Smooth muscle cell (in vitro differentiated cells): ENCODE results near the gene FGGY. TPM values are rescaled to one million over a fixed set of nuclear protein-coding genes. Genes with fewer than 3 reads are reported as not detected.
A peak's percentile ranks its signal among the peaks of the same experiment; 100 is the strongest.

Experiments used
- DNase-seq: peaks from one replicate; lab custom pipeline; 2025; ENCODE audit not compliant: unreplicated experiment; lab: John Stamatoyannopoulos, UW
- H2AFZ ChIP-seq: fragments of 200-600 bp; sonication (generic); 2 replicates; pipeline ENCODE4 v1.6.0; 2016; ENCODE audit warnings: antibody characterized with exemption, low read depth, mild to moderate bottlenecking
- H3F3A ChIP-seq: fragments of 200-600 bp; sonication (generic); 2 replicates; pipeline ENCODE4 v1.6.0; 2017; ENCODE audit warnings: antibody characterized with exemption, low read depth
- H3K27ac ChIP-seq: fragments of 200-600 bp; sonication (generic); 2 replicates; pipeline ENCODE4 v1.5.1; 2016; ENCODE audit warnings: low read depth, mild to moderate bottlenecking
- H3K27me3 ChIP-seq: fragments of 200-600 bp; sonication (generic); 2 replicates; pipeline ENCODE4 v1.6.1; 2016; ENCODE audit warnings: low read depth, mild to moderate bottlenecking
- H3K36me3 ChIP-seq: fragments of 200-600 bp; sonication (generic); 2 replicates; pipeline ENCODE4 v1.5.1; 2016; ENCODE audit warnings: low read depth
- H3K4me1 ChIP-seq: fragments of 200-600 bp; sonication (generic); 2 replicates; pipeline ENCODE4 v1.5.1; 2016; ENCODE audit warnings: low read depth
- H3K4me2 ChIP-seq: fragments of 200-600 bp; sonication (generic); 2 replicates; pipeline ENCODE4 v1.6.0; 2016; ENCODE audit warnings: mild to moderate bottlenecking
- H3K4me3 ChIP-seq: fragments of 200-600 bp; sonication (generic); 2 replicates; pipeline ENCODE4 v1.5.1; 2016; ENCODE audit warnings: mild to moderate bottlenecking
- H3K79me2 ChIP-seq: fragments of 200-600 bp; sonication (generic); 2 replicates; pipeline ENCODE4 v1.6.0; 2016; ENCODE audit warnings: low read depth, mild to moderate bottlenecking
- H3K9ac ChIP-seq: fragments of 200-600 bp; sonication (generic); 2 replicates; pipeline ENCODE4 v1.6.0; 2016; ENCODE audit warnings: low read depth
- H3K9me3 ChIP-seq: fragments of 200-600 bp; sonication (generic); replicated peaks from 2 replicates; pipeline ENCODE4 v1.5.1; 2016; ENCODE audit warnings: low read depth
- H4K20me1 ChIP-seq: fragments of 200-600 bp; sonication (generic); 2 replicates; pipeline ENCODE4 v1.6.0; 2016; ENCODE audit warnings: low read depth
- WGBS: methylation state at CpG from one replicate; pipeline ENCODE4 v1.1.7; 2016; ENCODE audit warnings: low lambda C conversion rate; 5-methylcytosine and 5-hydroxymethylcytosine counted together
- polyA plus RNA-seq: library from polyadenylated mRNA; unstranded; fragments of >200 nt; fragmentation: Nextera tagmentation; extraction: Ambion mirVana; gene quantifications from 2 replicates; pipeline ENCODE4 v1.2.1, GENCODE V29; 2016
- total RNA-seq: library from RNA; depleted of rRNA; stranded (reverse); fragments of >200 nt; gene quantifications from 2 replicates; pipeline ENCODE4 v1.2.3, GENCODE V29; 2014
- TF ChIP-seq, protein P1 (sequence below): fragments of 200-600 bp; sonication (generic); IDR thresholded peaks from 2 replicates; pipeline ENCODE4 v1.5.1; 2017; ENCODE audit warnings: borderline replicate concordance, mild to moderate bottlenecking, antibody characterized with exemption; ENCODE audit not compliant: insufficient read depth, poor library complexity, severe bottlenecking

The FGGY gene
- total and polyA plus RNA-seq, 2 experiments from 2014 or later, result 5.1 to 9.2 TPM

DNA sequence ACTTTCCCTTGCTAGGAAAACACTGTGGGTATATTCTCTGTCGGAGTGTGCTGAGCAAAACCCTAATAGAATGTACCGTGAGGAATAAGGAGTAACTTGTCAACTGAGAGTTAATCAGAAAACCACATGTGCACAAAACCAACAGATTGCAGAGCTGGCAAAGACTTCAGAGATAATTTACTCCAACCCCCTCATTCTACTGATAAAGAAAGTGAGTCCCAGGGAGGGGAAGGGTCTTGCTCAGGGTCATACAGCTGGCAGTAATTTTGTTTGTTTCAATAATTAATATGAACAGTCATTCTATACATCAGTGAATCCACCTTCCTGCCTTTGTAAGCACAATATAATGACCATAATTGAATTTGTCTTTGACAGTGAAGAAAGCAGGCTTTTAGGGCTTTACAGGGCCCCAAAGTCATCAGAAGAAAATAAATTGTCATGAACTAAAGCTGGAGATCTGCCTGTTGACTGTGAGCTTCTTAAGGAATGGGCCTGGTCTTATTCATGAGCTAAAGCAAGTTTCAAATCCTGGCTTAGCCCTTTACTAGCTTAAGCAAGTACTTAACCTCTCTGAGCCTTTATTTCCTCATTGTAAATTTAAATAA lies 450.6 kb downstream of the FGGY start:
- DNase-seq, result no peak
- H3F3A ChIP-seq, result no peaks in the 10 kb centered on the region
- no peaks in the 10 kb centered on the region for H3K36me3 ChIP-seq
- H3K9ac ChIP-seq, result no peak overlapping the region
- H3K27me3 ChIP-seq, result no peaks in the 10 kb centered on the region
- H3K4me3 ChIP-seq, result no peak overlapping the region
- no peaks in the 10 kb centered on the region for H3K9me3 ChIP-seq
- 19% methylated on average over 2 of the region's 2 CpGs for whole genome bisulfite sequencing
- no peak overlapping the region for H2AFZ ChIP-seq
- H3K27ac ChIP-seq, result peak overlapping the region; percentile 33
- peaks cover 8% of the 10 kb centered on the region for H3K4me1 ChIP-seq
- no peak overlapping the region for H3K4me2 ChIP-seq
- H3K79me2 ChIP-seq, result no peaks in the 10 kb centered on the region
- TF ChIP-seq, protein P1, sequence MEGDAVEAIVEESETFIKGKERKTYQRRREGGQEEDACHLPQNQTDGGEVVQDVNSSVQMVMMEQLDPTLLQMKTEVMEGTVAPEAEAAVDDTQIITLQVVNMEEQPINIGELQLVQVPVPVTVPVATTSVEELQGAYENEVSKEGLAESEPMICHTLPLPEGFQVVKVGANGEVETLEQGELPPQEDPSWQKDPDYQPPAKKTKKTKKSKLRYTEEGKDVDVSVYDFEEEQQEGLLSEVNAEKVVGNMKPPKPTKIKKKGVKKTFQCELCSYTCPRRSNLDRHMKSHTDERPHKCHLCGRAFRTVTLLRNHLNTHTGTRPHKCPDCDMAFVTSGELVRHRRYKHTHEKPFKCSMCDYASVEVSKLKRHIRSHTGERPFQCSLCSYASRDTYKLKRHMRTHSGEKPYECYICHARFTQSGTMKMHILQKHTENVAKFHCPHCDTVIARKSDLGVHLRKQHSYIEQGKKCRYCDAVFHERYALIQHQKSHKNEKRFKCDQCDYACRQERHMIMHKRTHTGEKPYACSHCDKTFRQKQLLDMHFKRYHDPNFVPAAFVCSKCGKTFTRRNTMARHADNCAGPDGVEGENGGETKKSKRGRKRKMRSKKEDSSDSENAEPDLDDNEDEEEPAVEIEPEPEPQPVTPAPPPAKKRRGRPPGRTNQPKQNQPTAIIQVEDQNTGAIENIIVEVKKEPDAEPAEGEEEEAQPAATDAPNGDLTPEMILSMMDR, result no peak
- H4K20me1 ChIP-seq, result no peaks in the 10 kb centered on the region

DNA sequence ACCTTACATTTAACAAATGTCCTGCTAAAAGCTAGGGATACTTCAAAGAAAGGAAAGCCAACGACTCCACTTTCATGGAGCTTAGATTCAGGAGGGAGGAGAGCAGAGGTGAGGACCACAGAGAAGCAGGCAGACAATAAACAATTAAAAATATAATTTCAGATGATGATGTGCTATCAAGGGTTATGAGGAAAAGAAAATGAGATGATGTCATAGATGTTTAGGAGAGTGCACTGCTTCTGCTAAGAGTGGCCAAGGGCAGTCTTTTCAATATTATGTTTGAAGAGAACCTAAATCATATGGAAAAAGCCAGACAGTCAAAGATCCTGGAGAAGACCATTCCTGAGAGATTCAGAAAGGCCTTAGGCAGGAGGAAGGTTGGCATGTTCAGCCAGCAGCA lies 451.2 kb downstream of the FGGY start:
- Histone ChIP-seq H3K27me3 (no peaks in the 10 kb centered on the region), H2AFZ (no peak overlapping the region), H3K9ac (no peak overlapping the region), H4K20me1 (no peaks in the 10 kb centered on the region), H3K79me2 (no peaks in the 10 kb centered on the region), H3K27ac (peak overlapping the region; percentile 33), H3K4me3 (no peak overlapping the region), H3K4me2 (no peak overlapping the region), H3K36me3 (no peaks in the 10 kb centered on the region), H3F3A (no peaks in the 10 kb centered on the region), H3K9me3 (no peaks in the 10 kb centered on the region), H3K4me1 (peaks cover 8% of the 10 kb centered on the region)
- 81% methylated on average over 1 of the region's 1 CpG for WGBS
- DNase-seq, result no peak
- TF ChIP-seq, protein P1, result no peak

DNA sequence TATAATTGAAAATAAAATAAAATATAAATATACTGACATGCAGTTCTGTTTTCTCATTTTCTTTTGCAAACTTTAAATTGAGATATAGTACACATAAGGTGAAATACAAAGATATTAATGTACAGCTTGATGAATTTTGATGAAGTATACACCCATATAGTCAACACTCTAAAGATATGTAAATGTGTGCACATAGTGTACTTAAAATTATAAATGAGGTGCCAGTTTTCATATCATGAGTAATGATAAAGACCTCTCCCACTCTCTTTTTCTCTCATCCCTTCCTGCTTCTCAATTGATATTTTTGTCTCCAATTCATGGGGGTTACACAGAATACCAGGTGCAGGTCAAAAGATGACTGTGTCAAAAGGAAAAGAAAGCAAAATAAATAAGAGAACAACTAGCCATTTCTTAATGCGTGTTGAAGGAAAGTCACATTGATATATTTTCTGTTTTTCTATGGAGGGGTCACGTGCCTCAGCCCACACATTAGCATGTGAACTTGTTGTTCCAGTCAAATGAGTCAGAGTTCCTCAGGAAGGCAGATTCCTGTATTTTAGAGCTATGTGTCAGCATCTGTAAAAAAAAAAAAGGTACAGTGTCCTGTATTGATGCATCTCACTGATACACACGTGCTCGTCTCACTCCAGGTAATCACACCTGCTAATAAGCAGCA lies 453.6 kb downstream of the FGGY start:
- 22% methylated on average over 4 of the region's 4 CpGs for WGBS
- Histone ChIP-seq H2AFZ (no peak overlapping the region), H3K9me3 (no peaks in the 10 kb centered on the region), H3K4me3 (no peak overlapping the region), H3K4me2 (peak overlapping the region; percentile 50), H3K9ac (peak overlapping the region; percentile 7), H3K79me2 (no peaks in the 10 kb centered on the region), H3K27me3 (no peaks in the 10 kb centered on the region), H3F3A (no peaks in the 10 kb centered on the region), H3K4me1 (no peaks in the 10 kb centered on the region), H4K20me1 (no peaks in the 10 kb centered on the region), H3K36me3 (no peaks in the 10 kb centered on the region), H3K27ac (peak overlapping the region; percentile 53)
- DNase-seq, result no peak
- TF ChIP-seq, protein P1, result no peak

DNA sequence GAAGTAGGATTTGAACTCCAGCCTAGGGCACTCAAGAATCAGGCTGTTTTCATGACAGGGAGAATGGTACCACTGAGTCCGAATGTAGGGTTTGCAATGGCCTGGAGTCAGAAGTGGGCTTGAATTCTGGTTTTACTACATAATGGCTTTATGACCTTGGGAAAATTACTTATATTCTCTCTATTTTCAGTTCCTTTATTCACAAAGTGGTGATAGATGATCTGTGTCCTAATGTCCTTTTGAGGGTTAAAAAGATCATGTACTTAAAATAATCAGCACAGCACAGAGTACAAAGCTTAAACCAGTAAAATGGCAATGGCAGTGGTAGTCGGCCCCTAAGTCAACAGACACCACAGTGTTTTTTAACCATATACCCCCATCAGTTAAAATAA lies 454.1 kb downstream of the FGGY start:
- H3K27ac ChIP-seq, result peak overlapping the region; percentile 20
- H3K4me3 ChIP-seq, result no peak overlapping the region
- H3K4me2 ChIP-seq, result peak overlapping the region; percentile 50
- no peaks in the 10 kb centered on the region for H4K20me1 ChIP-seq
- H2AFZ ChIP-seq, result no peak overlapping the region
- no peak overlapping the region for H3K9ac ChIP-seq
- no peaks in the 10 kb centered on the region for H3K27me3 ChIP-seq
- H3F3A ChIP-seq, result no peaks in the 10 kb centered on the region
- H3K79me2 ChIP-seq, result no peaks in the 10 kb centered on the region
- 75% methylated on average over 2 of the region's 2 CpGs for WGBS
- no peak for DNase-seq
- no peaks in the 10 kb centered on the region for H3K4me1 ChIP-seq
- no peaks in the 10 kb centered on the region for H3K36me3 ChIP-seq
- TF ChIP-seq, protein P1, result no peak
- no peaks in the 10 kb centered on the region for H3K9me3 ChIP-seq
